ENCODE results near the gene CYP2W1.

The CYP2W1 gene

DNA sequence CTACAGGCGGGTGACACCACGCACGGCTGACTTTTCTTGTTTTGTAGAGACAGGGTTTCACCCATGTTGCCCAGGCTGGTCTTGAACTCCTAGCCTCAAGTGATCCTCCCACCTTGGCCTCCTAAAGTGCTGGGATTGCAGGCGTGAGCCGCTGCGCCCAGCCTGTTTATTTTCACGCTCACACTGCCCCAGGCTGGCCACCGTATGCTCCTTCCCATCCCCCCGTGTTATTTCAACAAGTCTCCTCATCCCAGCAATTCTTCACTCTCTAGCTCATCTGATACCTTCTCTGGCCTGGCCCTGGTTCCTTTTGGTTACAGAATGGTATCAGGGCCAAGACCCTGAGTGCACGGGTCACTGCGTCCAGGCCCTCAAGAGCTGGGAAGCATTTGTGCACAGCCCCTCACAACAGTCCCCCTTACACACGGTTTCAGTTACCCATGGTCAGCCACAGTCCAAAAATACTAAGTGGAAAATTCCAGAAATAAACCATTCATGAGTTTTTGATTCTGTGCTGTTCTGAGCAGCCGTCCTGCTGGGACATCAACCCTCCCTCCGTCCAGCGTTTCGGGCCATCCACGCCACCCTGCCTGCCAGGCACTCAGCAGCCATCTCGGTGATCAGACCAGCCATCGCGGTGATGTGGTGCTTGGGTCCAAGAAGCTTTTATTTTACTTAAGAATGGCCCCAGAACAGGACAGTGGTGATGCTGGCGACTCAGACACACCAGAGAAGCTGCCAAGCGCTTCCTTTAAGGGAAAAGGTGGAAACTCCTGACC, 16.5 kb upstream of the CYP2W1 start:
- DNase-seq = no peak

DNA sequence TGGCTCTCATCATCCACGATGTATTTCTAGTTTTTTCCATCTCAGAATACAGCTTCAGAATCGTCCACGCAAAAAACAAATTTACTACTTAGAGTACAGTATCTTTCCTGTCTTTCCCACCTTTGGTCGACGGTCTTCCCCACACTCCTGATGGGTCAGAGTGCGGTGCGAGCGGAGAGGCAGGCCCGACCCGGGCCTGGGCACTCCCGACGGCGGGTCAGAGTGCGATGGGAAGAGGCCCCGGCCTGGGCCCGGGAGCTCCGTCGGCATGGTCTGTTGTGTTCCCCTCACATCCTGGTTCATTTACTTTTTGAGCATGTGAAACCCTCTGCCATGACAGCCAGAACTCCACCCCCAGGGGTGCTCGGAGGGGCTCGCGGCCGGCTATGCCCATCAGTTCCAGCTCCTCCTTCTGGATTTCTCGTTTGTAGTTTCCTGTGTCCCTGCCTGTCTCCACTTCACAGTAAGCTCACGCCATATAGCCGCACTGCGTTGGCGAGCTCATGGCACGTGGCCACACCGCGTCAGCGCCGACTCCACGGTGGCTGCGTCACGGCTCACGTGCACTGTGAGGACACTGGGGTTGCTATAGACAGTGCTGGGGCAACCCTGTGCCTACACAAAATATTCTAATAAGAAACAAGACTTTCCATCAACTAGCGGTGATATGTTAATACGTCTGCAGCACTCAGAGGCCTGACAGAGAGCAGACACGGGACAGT, 15.5 kb upstream of the CYP2W1 start:
- no peak for DNase-seq

DNA sequence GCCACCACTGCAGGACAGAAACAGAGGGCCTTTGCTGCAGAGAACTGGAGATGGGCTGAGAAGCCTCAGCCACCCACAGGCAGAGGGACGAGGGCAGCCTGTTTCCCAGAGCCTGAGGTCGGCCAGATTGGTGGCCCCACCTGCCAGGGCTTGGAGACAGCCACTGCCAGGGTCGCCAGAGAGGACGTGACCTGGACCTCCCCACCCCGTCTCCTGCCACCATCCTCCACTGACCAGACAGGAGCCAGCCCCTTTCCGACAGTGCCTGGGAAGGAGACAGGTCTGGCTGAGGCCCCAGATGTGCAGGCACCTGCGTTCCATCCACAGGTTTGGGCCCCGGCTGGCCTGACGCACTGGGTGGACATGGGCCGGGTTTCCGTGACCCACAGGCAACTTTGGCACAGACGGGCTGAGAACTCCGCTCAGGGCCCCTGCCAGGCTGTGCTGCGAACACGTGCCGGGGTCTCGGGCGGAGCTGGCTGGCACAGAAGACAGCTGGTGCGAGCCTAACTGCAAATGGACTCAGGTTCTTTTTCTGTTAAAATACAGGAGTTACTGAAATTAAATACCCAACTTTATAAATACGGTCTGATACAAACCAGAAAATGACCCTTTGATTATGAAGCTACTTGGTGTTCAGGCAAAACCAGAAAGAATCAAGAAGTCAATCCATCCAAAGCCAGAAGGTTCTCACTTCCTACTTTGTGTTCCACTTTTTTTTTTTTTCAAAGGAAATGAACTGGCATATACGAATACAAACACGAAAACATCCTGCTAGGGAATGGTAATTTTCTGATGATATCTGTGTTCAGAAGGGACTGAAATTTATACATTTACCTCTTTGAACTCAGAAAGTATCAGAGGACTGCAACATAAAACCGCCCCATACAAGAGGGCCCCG, 14.5 kb upstream of the CYP2W1 start:
- DNase-seq = no peak

DNA sequence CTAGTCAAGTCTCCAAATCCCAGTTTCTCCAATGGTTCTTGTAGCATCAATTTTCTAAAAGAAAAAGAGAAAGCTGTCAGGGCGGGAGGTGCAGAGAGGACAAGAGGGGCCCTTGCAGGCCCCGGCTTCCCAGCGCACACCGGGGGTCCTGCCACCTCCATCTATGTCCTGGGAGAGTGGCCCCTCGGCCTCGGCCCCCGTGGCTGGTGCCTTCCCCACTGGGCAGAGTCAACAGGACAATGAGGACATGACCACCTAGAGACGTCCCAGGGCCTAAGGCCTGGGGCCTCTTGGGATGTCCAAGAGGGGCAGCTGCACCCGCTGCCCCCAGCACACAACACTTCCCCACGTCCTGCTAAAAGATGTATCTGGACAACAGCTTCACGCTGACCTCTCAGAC, 13.6 kb upstream of the CYP2W1 start:
- DNase-seq = no peak

DNA sequence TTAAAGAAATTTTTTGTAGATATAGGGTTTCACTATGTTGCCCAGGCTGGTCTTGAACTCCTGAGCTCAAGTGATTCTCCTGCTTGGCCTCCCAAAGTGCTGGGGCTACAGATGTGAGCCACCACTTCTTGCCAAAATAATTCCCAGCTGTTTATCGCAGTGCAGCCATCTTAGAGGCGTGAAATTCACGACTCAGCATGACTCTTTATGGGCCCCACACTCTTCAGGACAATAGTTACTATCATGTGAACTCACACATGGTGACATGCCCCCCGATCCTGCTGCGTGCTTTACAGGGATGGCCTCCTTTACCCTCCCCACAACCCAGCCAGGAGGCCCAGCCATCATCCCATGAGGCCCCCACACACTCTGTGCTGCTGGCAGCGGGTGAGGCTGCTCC, 12.2 kb upstream of the CYP2W1 start:
- DNase-seq = no peak

DNA sequence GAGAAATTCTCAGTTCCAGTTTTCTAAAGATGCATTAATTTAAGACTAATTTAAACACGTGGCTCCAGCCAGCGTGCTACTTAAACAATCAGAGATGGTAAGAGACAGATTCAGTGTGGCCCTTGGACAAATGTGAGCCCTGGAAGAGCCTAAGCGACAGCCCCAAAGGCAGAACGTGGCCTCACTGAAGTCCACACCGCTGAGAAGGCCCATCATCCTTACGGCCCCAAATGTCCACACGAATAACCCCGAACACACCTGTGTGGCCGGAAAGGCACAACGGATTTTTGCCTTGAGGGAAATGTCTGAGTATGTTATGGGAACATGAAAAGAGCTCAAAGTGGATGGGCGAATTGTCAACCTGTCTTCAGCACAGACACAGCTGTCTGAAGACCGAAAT, 10.9 kb upstream of the CYP2W1 start:
- no peak for DNase-seq

DNA sequence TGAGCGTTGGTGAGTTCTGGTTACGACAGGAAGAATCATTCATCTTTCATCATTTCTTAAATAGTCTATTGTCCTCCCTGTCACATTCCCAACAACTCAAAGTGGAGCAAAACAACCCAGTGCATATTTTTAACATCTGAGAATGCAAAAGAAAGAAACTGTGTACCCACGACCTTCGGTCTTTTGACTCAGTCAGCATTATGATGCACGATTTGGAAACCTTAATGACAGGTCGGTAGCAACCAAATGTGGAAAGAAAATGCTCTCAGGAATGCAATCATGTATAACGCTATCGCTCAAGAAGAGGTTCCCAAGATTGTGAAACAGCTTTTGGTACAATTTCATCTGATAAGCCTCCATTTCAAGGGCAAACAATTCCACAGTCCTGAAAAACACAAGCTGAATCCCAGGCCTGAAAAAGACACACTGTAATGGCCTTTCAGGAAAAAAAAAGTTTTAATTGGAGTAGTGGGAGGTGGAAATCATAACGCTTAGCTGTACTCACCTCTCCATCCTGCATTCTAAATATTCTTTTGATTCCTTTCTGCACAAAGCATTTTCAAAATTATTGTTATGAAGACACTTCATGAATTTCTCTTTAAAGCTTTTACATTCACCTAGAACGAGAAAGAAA, 10.2 kb upstream of the CYP2W1 start:
- no peak for DNase-seq

DNA sequence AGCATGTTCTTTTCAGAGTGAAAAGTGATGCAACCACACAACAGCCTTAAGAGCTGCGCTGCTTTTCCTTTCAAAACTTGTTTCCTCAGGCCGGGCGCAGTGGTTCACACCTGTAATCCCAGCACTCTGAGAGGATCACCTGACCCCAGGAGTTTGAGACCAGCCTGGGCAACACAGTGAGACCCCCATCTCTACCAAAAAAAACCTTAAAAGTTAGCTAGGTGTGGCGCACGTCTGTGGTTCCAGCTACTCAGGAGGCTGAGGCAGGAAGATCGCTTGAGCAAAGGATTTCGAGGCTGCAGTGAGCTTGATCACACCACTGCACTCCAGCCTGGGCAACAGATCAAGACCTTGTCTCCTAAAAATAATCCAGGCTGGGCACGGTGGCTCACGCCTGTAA, 9.7 kb upstream of the CYP2W1 start:
- no peak for DNase-seq

DNA sequence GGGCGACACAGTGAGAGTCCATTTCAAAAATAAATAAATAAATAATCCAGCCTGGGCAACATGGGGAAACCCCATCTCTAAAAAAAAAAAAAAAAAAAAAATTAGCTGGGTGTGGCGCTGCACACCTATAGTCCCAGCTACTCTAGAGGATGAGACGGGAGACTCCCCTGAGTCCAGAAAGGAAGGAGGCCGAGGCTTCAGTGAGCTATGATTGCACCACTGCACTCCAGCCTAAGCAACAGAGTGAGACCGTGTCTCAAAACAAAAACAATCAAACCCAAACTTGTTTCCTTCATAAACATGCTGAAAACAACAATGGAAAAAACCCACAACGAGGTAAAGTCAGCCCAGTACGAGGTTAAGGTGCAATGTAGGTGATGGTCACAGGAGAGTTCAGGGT, 8.8 kb upstream of the CYP2W1 start:
- DNase-seq = no peak

DNA sequence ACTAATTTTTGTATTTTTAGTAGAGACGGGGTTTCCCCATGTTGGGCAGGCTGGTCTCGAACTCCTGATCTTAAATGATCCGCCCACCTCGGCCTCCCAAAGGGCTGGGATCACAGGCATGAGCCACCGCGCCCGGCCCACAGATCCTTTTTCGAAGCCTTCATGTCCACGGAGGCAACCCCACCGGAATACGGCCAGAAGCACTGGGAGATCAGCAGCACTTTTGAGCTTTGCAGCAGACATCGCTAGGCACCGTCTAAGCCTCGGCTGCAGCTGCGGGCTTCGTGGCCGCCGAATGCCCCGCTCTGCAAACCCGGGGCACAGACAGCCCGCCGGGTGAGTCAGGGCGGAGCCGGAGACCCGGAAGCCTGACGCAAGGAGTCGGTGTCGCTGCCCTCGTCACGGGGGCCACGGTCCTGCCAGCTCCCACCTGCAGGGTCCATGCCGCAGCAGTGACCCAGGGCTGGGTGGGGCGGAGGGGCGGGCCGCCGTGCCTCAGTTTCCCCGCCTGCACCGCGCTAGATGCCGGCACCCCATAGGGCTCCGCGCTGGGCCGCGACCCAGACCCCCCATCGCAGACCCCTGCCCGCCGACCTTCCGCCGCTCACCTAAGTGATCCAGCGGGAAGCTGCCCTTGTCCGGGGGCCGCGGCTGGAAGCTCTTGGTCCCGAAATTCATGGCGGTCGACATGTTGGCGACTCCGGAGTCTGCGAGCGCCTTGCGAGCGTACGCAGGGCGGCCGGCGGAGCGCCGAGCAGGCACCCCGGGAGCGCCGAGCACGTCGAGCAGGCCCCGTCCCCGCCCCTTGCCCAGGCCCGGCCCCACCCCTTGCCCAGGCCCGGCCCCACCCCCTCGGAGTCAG, 7.9 kb upstream of the CYP2W1 start, which contains the start of gene COX19:
TSS of gene COX19 (minus strand) at position 730 of the 862 bp plus-strand sequence. CDS start at position 690, 40 bp downstream.
- peak; percentile 76 for DNase-seq

DNA sequence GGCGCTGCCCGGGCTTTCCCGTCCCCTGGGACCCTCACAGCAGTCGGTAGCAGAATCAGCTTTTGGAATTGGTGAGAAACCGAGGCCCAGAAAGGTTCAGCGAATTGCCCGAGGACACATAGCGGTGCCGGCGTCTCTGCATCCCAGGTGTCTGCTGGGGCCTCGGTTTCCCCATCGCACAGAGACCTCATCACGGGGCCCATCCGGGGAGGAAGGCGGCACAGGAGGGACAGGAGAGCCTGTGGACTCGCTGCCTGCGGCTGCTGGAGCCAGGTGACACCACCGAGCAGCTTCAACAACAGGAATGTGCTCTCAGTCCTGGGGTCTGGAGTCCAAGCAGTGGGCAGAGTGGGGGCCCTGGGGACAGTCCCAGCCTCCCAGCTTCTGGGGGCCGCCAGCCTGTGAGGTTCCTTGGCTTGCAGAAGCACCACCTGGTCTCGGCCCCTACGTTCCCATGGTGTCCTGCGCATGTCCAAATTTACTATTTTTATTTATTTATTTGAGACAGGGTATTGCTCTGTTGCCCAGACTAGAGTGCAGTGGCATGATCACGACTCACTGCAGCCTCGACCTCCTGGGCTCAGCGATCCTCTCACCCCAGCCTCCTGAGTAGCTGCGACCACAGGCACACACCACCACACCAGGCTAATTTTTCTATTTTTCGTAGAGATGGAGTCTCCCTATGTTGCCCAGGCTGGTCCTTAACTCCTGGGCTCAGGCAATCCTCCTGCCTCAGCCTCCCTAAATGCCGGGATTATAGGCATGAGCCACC, 7.1 kb upstream of the CYP2W1 start:
- DNase-seq = no peak

DNA sequence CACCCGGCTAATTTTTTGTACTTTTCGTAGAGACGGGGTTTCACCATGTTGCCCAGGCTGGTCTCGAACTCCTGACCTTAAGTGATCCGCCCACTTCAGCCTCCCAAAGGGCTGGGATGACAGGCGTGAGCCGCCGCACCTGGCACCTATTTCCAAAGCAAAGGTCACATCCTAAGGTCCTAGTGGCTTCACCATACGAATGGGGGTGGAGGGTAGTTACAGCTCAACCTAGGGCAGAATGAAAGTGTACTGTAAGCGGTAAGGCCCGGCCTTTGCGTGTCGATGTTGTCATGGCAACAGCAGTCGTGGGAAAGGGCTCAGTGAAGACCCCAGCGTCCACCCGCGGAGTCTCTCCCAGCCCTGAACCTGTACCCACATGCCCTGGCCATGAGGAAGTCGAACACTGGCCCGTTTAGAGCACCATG, 6.1 kb upstream of the CYP2W1 start:
- no peak for DNase-seq

DNA sequence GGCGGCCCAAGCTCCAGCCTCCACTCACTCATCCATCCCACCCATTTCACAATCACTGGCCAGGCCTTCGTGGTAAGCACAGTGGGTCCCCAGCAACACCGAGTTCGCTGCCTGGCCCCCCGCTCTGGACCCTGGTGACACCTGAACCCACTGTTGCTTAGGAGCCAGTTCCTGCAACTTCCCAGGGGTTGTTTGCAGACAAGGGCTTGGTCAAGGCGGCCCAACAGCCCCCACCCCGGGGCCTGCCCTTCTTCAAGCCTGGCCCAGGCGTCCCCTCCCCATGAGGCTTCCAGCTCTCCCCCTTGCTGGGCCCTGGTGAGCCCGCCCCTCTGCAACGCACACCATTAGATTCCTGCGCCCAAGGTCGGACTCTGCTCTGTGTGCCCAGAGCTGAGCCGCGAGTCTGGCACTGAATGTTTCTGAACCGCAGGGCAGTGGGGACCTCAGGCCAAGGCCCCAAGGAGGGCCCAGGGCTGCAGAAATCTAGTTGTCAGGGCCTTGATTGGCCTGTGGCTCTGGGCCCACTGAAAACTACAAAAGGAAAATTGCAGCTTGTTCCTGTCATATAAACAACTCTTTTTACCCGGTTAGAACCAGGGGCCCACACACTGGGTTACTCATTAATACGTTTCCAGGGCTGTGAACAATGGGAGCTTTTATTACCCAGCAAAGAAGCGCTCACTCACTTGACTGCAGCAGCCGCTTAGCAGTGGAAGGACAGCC, 5.5 kb upstream of the CYP2W1 start:
- DNase-seq = no peak

DNA sequence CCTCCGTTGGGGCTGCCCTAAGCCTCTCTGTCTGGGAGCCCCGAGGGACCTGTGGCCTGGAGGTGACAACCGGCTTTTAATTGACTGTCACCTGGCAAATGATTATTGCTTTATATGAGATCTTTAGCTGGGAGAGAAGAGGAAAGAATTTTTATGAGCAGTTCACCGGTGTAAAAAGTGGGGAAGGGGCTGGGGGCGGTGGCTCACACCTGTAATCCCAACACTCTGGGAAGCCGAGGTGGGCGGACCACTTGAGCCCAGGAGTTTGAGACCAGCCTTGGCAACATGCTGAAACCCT, 5.0 kb upstream of the CYP2W1 start:
- DNase-seq = no peak

DNA sequence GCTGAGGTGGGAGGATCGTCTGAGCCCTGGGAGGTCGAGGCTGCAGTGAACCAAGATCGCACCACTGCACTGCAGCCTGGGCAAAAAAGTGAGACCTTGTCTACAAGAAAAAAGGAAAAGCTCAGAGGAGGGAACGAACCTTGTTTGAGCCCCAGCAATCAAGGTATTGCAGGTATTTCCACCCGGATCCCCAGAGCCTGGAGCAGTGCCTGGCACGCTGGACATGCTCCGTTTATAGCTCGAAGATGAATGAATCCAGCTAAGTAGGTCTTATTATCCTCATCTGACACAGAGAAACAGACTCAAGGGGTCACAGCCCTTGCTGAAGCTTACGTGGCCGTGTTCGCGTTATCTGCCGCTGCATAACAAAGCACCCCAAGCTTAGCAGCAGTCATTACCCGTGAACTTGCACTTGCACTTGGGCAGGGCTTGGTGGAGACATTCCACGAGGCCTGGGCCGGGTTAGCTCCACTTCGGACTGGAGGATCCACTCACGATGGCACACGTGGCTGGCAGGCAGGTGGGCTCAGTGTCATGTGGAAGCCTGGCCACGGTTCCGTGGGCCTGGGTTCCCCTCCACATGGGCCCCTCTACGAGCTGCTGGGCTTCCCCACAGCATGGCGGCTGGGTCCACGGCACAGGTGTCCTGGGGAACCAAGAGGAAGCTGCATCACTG, 4.4 kb upstream of the CYP2W1 start:
- no peak for DNase-seq

DNA sequence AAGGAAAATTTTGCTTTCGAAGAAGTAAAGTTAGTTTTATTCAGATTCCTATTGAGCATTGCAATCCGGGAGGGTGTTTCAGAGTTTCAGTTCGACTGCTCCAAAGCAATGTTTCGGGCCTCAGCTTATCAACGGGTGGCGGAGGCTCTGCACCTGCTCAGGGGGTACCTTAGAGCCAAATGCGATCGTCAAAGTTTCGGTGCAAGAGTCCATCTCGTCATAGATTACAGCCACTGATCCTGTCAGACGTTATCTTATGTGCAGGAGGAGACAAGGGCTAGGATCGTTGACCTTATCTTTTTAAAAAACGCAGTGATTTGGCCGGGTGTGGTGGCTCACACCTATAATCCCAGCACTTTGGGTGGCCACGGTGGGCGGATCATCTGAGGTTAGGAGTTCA, 3.8 kb upstream of the CYP2W1 start:
- DNase-seq = no peak

DNA sequence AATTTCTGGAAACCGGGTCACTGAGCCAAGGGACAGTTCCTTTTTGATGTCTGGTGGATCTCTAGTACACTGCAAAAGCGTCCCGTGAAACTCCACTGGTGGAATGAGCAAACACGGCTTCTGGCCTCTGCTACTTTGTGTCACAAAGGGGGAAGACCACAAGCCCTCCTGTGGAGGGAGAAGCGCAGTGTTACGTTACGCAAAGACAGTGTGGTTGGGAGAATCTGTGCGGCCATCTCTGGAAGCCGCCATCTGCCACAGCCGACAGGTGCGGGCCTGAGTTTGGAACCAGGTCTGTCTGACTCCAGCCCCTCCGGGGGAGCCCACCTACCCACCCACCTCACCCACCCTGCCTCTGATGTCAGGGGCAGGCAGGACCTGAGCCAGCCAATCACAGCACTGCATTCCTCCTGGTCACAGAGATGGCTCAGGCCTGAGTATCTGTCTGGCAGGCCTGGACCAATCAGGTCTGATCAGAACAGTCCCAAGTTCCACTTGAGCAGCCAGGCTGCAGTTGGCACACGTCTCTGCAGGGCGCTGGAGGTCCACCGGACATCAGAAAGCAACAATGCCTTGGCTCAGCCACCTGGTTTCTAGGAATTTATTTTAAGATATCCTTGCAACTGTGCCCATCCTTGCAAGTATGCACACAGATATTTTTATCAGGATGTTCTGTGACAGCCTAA, 3.0 kb upstream of the CYP2W1 start:
- DNase-seq = no peak

DNA sequence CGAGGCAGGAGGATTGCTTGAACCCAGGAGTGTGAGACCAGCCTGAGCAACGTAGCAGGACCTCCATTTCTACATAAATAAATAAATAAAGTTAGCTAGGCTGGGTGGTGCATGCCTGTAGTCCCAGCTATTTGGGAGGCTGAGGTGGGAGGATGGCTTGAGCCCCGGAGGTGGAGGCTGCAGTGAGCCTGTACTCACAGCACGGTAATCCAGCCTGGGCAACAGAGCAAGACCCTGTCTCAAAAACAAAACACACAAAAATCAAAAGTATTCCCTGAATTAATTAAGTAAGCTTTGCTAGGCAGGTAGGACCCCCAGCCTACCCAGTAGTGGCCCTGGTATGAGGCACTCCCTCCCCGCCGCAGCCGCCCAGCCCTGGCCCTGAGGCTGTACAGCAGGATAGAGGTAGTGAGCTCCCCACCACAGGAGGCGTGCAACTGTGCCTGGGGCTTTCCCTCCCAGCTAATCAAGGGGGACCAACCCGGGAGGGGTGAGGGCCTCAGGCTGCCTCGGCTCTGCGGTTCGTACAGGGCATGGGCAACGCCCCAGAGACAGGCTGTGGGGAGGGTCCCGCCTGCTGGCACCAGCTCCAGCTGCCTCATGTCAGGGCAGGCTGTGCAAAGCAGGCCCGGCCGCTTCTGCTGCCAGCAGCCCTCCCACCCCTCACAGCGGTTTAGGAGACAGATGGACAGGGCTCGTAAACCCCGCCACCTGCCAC, 1.0 kb upstream of the CYP2W1 start:
- no peak for DNase-seq

DNA sequence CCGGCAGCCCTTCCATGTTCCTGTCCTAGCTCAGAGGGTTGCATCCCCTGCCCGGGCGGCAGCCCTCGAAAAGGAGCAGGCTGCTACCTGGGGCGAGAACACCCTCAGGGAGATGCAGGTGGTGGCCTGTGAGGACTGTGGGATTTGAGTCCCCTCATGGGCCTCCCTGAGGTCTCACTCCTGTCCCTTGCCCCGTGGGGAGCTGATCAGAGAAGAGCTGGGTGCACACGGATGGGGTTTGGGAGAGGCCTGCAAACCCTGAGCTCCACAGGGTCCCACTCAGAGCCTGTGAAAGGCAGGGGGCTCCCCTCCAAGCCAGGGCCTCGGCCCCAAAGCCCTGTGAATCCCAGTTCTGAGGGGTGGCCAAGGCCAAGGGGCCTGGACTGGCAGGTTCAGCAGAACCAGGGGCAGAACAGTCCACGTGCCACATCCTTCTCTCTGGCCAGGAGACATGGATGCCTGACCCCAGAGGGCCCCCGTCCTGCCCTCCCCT, 424 bp upstream of the CYP2W1 start:
- DNase-seq = no peak
